Measurements from ENCODE around the gene RAB14. TPM values are rescaled to one million over a fixed set of nuclear protein-coding genes. Genes with fewer than 3 reads are reported as not detected.
A peak's percentile ranks its signal among the peaks of the same experiment; 100 is the strongest.

RAB14 gene
- total RNA-seq, 1 donor from 2014 or later: 63.8 TPM

GRCh38 chr9:121200356-121200755, 1.3 kb downstream of the RAB14 start:
- peak overlapping the region; percentile 82 for H3K27ac Mint-ChIP-seq
- ATAC-seq (ENCODE audit: low read depth) (no peak), DNase-seq (no peak)
- H3K9me3 Mint-ChIP-seq: no peaks in the 10 kb centered on the region
- peak overlapping the region; percentile 94 for H3K4me3 Mint-ChIP-seq
- TF ChIP-seq, protein P1, sequence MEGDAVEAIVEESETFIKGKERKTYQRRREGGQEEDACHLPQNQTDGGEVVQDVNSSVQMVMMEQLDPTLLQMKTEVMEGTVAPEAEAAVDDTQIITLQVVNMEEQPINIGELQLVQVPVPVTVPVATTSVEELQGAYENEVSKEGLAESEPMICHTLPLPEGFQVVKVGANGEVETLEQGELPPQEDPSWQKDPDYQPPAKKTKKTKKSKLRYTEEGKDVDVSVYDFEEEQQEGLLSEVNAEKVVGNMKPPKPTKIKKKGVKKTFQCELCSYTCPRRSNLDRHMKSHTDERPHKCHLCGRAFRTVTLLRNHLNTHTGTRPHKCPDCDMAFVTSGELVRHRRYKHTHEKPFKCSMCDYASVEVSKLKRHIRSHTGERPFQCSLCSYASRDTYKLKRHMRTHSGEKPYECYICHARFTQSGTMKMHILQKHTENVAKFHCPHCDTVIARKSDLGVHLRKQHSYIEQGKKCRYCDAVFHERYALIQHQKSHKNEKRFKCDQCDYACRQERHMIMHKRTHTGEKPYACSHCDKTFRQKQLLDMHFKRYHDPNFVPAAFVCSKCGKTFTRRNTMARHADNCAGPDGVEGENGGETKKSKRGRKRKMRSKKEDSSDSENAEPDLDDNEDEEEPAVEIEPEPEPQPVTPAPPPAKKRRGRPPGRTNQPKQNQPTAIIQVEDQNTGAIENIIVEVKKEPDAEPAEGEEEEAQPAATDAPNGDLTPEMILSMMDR (IDR thresholded peaks at IDR 0.05): no peak
- H3K27me3 Mint-ChIP-seq: no peaks in the 10 kb centered on the region
- peaks cover 68% of the 10 kb centered on the region for H3K4me1 Mint-ChIP-seq
- ChIA-PET POLR2A (interaction anchor here (0.9 to 4.3 kb wide), 8 partner anchors 8 to 407 kb away, joined by 3 to 36 read pairs (median 6); partner anchors contain the start of gene FBXW2), CTCF (interaction anchor here (2.8 kb wide), 1 partner anchor 13 kb away, joined by 23 read pairs; no protein-coding TSS in a partner anchor)
- intact Hi-C loops (cut with micrococcal nuclease): loop anchor here (1.0 to 10.0 kb wide), 6 partner anchors 8 to 488 kb away; partner anchors contain the start of genes MEGF9 and STOM
- H3K36me3 Mint-ChIP-seq (ENCODE audit: low read depth): peaks cover 11% of the 10 kb centered on the region

- Mint-ChIP-seq H3K4me1 (peaks cover 70% of the 10 kb centered on the region), H3K4me3 (peak overlapping the region; percentile 94), H3K9me3 (no peaks in the 10 kb centered on the region), H3K27ac (peak overlapping the region; percentile 57), H3K27me3 (no peaks in the 10 kb centered on the region), H3K36me3 (ENCODE audit: low read depth) (peaks cover 11% of the 10 kb centered on the region)
- ATAC-seq (ENCODE audit: low read depth) (no peak), DNase-seq (no peak)
- CTCF ChIA-PET: interaction anchor here (1.3 to 2.3 kb wide), 2 partner anchors 13 to 218 kb away, joined by 4 to 13 read pairs; no protein-coding TSS in a partner anchor
- POLR2A ChIA-PET: interaction anchor here (0.9 to 4.3 kb wide), 5 partner anchors 8 to 407 kb away, joined by 3 to 36 read pairs (median 5); partner anchors contain the start of gene FBXW2
- intact Hi-C loops (cut with micrococcal nuclease): loop anchor here (1.0 to 10.0 kb wide), 6 partner anchors 8 to 488 kb away; partner anchors contain the start of genes MEGF9 and STOM
- TF ChIP-seq, protein P1 (IDR thresholded peaks at IDR 0.05): no peak
These were observed 1.7 kb downstream of the RAB14 start for GRCh38 chr9:121199921-121200320.

DNA sequence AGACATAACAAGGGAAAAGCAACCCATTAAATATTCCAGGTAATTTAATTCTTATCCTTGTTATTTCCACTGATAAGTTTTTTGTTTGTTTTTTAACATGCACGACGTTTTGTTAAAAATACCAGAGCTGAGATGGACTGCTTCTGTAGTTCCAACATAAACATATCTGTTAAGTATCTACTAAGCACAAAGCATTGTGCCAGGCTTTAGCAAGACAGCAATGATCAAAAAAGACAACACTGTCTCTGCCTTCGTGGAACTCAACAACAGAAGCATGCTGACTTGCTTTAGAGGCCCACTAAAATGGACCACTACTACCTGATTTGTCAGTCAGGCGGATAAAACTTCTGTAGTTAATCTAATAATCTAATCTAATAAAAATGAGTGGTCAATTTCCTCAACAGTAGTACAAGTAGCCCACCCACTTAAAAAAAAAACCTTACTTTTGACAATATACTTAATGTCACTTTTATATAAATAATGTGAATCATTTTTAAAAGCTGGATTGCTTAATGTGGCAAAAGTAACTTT, 3.1 kb downstream of the RAB14 start:
- DNase-seq: no peak
- ATAC-seq (ENCODE audit: low read depth): no peak
- Mint-ChIP-seq H3K4me1 (peaks cover 75% of the 10 kb centered on the region), H3K4me3 (no peak overlapping the region), H3K9me3 (no peaks in the 10 kb centered on the region), H3K27me3 (no peaks in the 10 kb centered on the region), H3K36me3 (ENCODE audit: low read depth) (peaks cover 11% of the 10 kb centered on the region), H3K27ac (no peak overlapping the region)
- ChIA-PET POLR2A (interaction anchor here (0.7 to 4.3 kb wide), 6 partner anchors 9 to 77 kb away, joined by 3 to 36 read pairs (median 3); no protein-coding TSS in a partner anchor), CTCF (interaction anchor here (1.0 to 2.3 kb wide), 4 partner anchors 9 to 217 kb away, joined by 3 to 13 read pairs (median 4); no protein-coding TSS in a partner anchor)
- TF ChIP-seq, protein P1 (IDR thresholded peaks at IDR 0.05): no peak
- intact Hi-C loops (cut with micrococcal nuclease): no loop called here

DNA sequence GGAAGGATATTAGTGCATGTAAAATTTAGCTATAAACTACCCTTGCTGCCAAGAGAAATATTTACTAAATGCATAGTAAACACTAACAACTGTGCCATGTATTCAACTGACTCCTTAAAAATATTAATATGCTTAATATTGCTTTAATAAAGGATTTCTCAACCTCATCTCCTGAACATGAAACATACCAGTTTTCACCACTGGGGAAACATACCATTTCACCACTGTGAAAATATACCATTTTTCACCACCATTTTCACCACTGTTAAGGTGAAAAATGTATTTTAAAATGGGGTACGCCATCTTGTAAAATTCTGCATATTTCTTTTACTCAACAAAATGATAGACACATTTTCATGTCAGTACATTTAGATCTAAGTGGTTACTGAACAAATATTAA, 4.5 kb downstream of the RAB14 start:
- intact Hi-C loops (cut with micrococcal nuclease): no loop called here
- POLR2A ChIA-PET: no interaction called here

DNA sequence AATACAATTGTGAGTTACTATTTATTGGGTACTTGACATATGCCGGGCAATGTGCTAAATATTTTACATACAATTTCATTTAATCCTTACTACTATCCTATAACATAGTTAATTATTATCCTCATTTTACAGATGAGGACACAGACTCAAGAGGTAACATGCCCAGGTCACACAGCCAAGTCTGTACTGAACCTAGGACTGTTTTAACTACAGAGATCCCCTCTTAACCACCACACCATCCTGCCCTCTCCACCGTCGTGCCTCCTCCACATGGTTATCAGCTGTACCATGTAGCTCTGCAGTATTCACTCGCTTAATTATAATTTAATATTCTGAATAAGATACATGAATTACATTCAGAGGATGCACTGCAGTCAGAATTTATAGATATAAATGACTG, 5.3 kb downstream of the RAB14 start:
- no peak overlapping the region for H3K27ac Mint-ChIP-seq
- H3K9me3 Mint-ChIP-seq: no peaks in the 10 kb centered on the region
- intact Hi-C loops (cut with micrococcal nuclease): no loop called here
- peaks cover 12% of the 10 kb centered on the region for H3K36me3 Mint-ChIP-seq (ENCODE audit: low read depth)
- DNase-seq (no peak), ATAC-seq (ENCODE audit: low read depth) (no peak)
- TF ChIP-seq, protein P1 (IDR thresholded peaks at IDR 0.05): no peak
- no peaks in the 10 kb centered on the region for H3K27me3 Mint-ChIP-seq
- H3K4me1 Mint-ChIP-seq: peaks cover 83% of the 10 kb centered on the region
- CTCF ChIA-PET: no interaction called here
- H3K4me3 Mint-ChIP-seq: peak overlapping the region; percentile 52
- POLR2A ChIA-PET: no interaction called here

More for the DNA sequence above, 4.5 kb downstream of the RAB14 start:
- no peak for DNase-seq
- Mint-ChIP-seq H3K4me1 (peaks cover 80% of the 10 kb centered on the region), H3K27me3 (no peaks in the 10 kb centered on the region), H3K9me3 (no peaks in the 10 kb centered on the region), H3K27ac (no peak overlapping the region), H3K36me3 (ENCODE audit: low read depth) (peaks cover 15% of the 10 kb centered on the region), H3K4me3 (no peak overlapping the region)
- no peak for ATAC-seq (ENCODE audit: low read depth)
- CTCF ChIA-PET: no interaction called here
- TF ChIP-seq, protein P1 (IDR thresholded peaks at IDR 0.05): no peak
